Measurements from ENCODE around the gene IGF2BP2. TPM values are rescaled to one million over a fixed set of nuclear protein-coding genes. Genes with fewer than 3 reads are reported as not detected.

IGF2BP2 gene
- total and polyA plus RNA-seq, 8 donors = 4.0 to 303 (median 29.0) TPM

- intact Hi-C loops (cut with DNase I; ENCODE audit: low total_unique reads) = no loop called here
- 91 to 98% (median 96%) methylated on average over 7 to 9 of the region's 9 CpGs for WGBS, 5 donors
- H3K36me3 ChIP-seq = peaks cover 0 to 74% (median 6%) of the 10 kb centered on the region in 4 donors
- no peak for DNase-seq
- H3K4me3 ChIP-seq = no peak overlapping the region
- H3K4me1 ChIP-seq = peaks cover 0 to 12% (median 3%) of the 10 kb centered on the region in 4 donors
- H3K9me3 ChIP-seq = no peaks in the 10 kb centered on the region
- H3K27me3 ChIP-seq = no peaks in the 10 kb centered on the region
- TF ChIP-seq POLR2A (IDR thresholded peaks at IDR 0.05) = no peak
- TF ChIP-seq CTCF (IDR thresholded peaks at IDR 0.05) = no peak
- TF ChIP-seq EP300 (IDR thresholded peaks at IDR 0.05) = no peak
- TF ChIP-seq POLR2AphosphoS5 (IDR thresholded peaks at IDR 0.05) = no peak
- no peak overlapping the region for H3K27ac ChIP-seq
These were observed 172.9 kb downstream of the IGF2BP2 start for GRCh38 chr3:185651971-185652370.

GRCh38 chr3:185649414-185649813, 175.4 kb downstream of the IGF2BP2 start:
- Histone ChIP-seq H3K27ac (no peak overlapping the region), H3K9me3 (no peaks in the 10 kb centered on the region), H3K4me1 (no peaks in the 10 kb centered on the region), H3K36me3 (peaks cover 0 to 80% (median 21%) of the 10 kb centered on the region in 4 donors), H3K4me3 (no peak overlapping the region), H3K27me3 (peaks cover 0 to 6% (median 0%) of the 10 kb centered on the region in 3 donors)
- intact Hi-C loops (cut with DNase I; ENCODE audit: low total_unique reads) = no loop called here
- TF ChIP-seq POLR2AphosphoS5 (IDR thresholded peaks at IDR 0.05) (no peak), CTCF (IDR thresholded peaks at IDR 0.05) (no peak), EP300 (IDR thresholded peaks at IDR 0.05) (no peak), POLR2A (IDR thresholded peaks at IDR 0.05) (no peak)
- WGBS, 5 donors = 81 to 92% (median 89%) methylated on average over 6 to 10 of the region's 10 CpGs
- DNase-seq = no peak

GRCh38 chr3:185648396-185648795, 176.4 kb downstream of the IGF2BP2 start:
- Histone ChIP-seq H3K27ac (no peak overlapping the region), H3K36me3 (peaks cover 0 to 72% (median 21%) of the 10 kb centered on the region in 4 donors), H3K4me3 (no peak overlapping the region), H3K27me3 (peaks cover 0 to 6% (median 0%) of the 10 kb centered on the region in 3 donors), H3K9me3 (no peaks in the 10 kb centered on the region), H3K4me1 (no peaks in the 10 kb centered on the region)
- TF ChIP-seq POLR2AphosphoS5 (IDR thresholded peaks at IDR 0.05) = no peak
- TF ChIP-seq POLR2A (IDR thresholded peaks at IDR 0.05) = no peak
- no peak for TF ChIP-seq EP300 (IDR thresholded peaks at IDR 0.05)
- no peak for TF ChIP-seq CTCF (IDR thresholded peaks at IDR 0.05)
- intact Hi-C loops (cut with DNase I; ENCODE audit: low total_unique reads) = no loop called here
- 95 to 98% (median 98%) methylated on average over 3 to 4 of the region's 4 CpGs for WGBS, 5 donors
- no peak for DNase-seq

- intact Hi-C loops (cut with DNase I; ENCODE audit: low total_unique reads) = no loop called here
- Histone ChIP-seq H3K27me3 (peaks cover 0 to 6% (median 0%) of the 10 kb centered on the region in 3 donors), H3K9me3 (no peaks in the 10 kb centered on the region), H3K27ac (no peak overlapping the region), H3K4me1 (no peaks in the 10 kb centered on the region), H3K4me3 (no peak overlapping the region), H3K36me3 (peaks cover 0 to 76% (median 21%) of the 10 kb centered on the region in 4 donors)
- WGBS, 5 donors = 93 to 96% (median 95%) methylated on average over 10 of the region's 10 CpGs
- DNase-seq = no peak
- TF ChIP-seq POLR2AphosphoS5 (IDR thresholded peaks at IDR 0.05) = no peak
- TF ChIP-seq POLR2A (IDR thresholded peaks at IDR 0.05) = no peak
- no peak for TF ChIP-seq EP300 (IDR thresholded peaks at IDR 0.05)
- TF ChIP-seq CTCF (IDR thresholded peaks at IDR 0.05) = no peak
These were observed 177.0 kb downstream of the IGF2BP2 start for GRCh38 chr3:185647880-185648210.
